Measurements from ENCODE around the gene REXO5.
"Not testable (repeated sequence)": the region's sequence is repeated elsewhere in the genome, so short reads cannot be mapped to it uniquely, and the experiment has no call there.

The REXO5 gene

GRCh38 chr16:20850981-20851380 is 44.7 kb downstream of the REXO5 start:
- no peak for DNase-seq (ENCODE audit: low spot score)

DNA sequence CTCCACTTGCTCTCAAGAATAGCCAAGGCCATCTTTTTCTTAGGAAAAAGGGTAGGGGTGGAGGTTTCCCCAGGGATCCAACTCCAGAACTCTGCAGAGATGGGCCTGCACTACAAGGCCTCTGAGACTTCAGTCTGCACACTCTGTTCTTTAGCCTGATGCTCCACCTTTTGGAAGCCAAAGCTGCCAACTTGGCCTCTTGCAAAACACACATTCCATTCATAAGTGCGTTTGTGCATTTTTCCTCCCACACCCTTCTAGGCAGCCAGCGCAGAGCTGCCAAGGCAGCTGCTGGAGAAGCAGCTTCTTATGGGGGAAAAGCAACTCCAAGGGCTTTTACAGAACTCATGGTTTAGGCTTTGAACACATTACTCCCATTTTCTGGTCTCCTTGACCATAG is 45.3 kb downstream of the REXO5 start:
- peak; percentile 40 for DNase-seq (ENCODE audit: low spot score)

GRCh38 chr16:20853143-20853542 is 46.8 kb downstream of the REXO5 start:
- DNase-seq (ENCODE audit: low spot score): no peak

DNA sequence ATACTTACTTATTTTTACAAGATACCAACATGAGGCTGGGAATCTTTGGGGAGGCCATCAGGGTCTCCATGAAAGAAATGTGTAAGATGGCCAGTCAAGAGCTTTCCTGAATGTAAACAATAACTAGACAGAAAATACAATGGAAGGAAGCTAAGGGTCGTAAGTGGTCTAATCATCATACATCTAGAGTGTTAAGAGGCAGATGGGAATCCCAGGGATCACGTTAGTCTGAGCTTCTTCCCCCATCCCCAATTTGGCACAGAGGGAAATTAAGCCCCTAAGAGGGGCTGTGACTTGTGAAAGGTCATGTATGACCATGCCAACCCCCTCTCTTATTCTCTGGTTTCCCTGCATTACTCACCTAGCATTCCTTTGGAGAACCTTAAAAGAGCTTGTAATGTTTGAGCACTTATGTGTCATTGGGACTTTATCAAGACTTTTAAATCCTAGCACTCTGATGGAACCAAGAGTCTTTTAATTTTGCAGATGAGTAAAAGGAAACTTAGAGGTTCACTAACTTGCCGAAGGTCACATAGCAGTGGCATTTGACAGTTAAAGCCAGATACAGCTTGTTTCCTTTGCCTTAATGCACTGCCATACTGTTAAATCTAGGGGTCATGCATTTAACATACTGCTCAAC is 47.8 kb downstream of the REXO5 start:
- DNase-seq (ENCODE audit: low spot score): no peak

- no peak for DNase-seq (ENCODE audit: low spot score)
Observed at GRCh38 chr16:20854963-20855362, 48.6 kb downstream of the REXO5 start.

GRCh38 chr16:20857281-20857680 is 51.0 kb downstream of the REXO5 start:
- DNase-seq (ENCODE audit: low spot score): no peak

GRCh38 chr16:20859229-20859628 is 52.9 kb downstream of the REXO5 start:
- DNase-seq (ENCODE audit: low spot score): no peak

GRCh38 chr16:20859699-20860098 is 53.4 kb downstream of the REXO5 start:
- DNase-seq (ENCODE audit: low spot score): peak; percentile 32

DNA sequence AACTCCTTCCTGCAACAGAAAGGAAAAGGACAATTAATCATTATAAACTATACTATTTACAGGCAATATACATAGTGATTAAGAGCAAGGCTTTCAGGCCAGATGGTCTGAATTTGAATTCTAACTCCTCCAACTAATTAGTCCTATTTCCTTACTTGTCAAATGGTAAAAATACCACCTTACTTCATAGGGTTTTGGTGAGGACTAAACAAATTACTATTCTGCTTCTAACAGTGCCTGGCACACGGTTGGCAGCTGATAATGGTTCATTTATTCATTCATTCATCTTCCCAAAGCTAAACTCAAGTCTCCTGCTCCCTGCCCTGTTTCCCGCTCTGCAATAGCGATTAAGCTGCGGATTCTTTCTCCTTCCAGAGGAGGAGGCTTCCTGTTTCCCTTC is 54.0 kb downstream of the REXO5 start:
- DNase-seq (ENCODE audit: low spot score): peak; percentile 48

DNA sequence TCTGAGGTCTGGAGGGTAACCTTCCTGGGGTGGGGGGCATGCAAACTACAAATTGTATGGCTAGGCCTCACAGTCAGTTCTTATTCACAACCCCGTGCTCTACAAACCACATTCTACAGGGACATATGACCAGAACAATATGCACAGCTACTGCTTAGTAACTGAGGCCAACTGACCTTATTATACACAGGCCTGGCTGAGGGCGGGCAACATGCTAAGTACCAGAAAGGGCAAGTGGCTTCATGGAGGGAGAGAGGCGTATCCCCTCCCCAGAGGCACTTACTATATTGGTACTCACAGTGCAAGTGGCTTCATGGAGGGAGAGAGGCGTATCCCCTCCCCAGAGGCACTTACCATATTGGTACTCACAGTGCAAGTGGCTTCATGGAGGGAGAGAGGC is 54.7 kb downstream of the REXO5 start:
- not testable (repeated sequence) for DNase-seq (ENCODE audit: low spot score)

DNA sequence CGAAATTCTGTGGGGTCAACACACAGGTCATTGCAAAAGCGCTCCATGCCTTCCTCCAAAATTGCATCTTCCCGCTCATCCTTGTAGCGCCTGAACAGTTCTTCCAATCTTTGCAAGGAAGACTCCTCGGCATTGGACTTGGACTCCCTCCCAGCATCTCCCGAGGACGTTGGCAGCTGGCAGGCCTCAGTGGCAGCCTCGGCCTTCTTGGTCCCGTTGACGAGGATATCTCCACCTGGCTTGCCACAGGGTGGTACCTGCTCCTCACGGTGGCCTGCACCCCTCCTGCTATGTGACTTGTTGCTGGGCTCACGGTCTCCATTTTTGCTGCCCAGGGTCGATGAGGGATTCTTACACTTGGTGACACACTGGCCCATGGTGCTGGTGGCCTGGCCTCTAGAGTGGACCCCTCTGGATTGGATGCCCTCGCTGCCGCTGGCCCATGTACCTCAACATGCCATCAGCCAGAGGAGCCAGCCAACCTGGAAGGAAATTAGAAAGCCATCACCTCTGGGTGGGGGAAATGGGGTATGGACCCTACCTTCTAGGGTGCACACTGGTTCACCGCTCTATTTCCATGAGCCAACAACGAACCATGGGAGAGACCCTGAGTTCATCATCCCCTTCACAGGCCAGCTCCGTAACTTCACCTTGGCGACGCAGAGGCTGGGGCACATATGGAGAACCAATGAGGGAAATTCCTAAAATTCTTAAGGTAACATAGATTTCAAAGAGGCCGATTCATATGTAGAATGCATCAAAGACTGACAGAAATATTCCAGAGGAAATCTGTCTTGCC is 56.0 kb downstream of the REXO5 start:
- DNase-seq (ENCODE audit: low spot score): no peak

- DNase-seq (ENCODE audit: low spot score): not testable (repeated sequence)
Observed at GRCh38 chr16:20864376-20864775, 58.0 kb downstream of the REXO5 start.

- DNase-seq (ENCODE audit: low spot score): no peak
Observed at GRCh38 chr16:20865420-20866131, 59.2 kb downstream of the REXO5 start.

DNA sequence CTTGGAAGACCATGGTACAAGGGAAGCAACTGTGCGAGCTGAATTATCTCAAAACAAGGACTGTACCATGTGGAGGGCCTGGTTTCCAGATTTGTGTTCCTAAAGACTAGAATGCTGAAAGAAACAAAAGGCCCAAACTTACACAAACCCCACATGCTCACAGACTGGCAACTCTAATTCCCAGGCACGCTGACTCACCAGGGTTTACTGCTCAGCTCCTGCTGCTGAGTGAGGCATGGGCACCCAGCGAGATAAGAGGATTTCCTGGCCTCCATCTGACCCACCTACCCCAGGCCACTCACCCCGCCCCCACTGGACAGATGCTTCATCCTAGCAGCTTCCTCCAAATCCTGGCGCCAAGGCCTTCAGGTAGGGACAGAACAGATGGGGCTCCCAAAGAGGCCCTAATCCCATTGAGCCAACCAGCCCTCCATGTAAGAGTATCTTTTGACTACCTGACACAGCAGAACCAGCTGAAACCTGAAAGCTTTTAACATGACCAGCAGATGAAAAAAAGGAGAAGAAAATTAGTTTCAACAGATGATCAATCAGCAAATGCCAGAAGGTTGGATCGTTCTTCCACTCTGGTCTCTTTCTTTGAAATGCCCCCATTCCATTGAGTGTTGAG is 59.9 kb downstream of the REXO5 start:
- DNase-seq (ENCODE audit: low spot score): no peak

DNA sequence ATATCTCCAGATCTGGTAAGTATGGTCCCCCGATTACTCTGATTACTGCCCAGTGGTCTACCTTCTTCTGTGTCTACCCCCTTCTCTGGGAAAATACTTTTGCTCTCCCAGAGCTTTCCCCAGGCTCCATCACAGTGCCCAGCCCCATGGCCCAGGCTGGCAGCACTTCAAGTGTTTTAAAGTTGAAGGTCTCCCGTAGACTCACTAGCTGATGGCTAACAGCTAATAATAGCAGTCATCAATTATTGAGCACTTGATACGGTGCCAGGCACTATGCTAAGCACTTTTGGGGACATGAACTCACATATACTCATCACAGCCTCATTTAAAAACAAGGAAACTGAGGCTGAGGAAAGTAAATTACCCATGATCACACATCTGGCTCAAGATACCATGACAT is 60.5 kb downstream of the REXO5 start:
- no peak for DNase-seq (ENCODE audit: low spot score)

GRCh38 chr16:20867585-20867984 is 61.3 kb downstream of the REXO5 start:
- no peak for DNase-seq (ENCODE audit: low spot score)

- DNase-seq (ENCODE audit: low spot score): peak; percentile 82
Observed at GRCh38 chr16:20868890-20869289, 62.6 kb downstream of the REXO5 start.

DNA sequence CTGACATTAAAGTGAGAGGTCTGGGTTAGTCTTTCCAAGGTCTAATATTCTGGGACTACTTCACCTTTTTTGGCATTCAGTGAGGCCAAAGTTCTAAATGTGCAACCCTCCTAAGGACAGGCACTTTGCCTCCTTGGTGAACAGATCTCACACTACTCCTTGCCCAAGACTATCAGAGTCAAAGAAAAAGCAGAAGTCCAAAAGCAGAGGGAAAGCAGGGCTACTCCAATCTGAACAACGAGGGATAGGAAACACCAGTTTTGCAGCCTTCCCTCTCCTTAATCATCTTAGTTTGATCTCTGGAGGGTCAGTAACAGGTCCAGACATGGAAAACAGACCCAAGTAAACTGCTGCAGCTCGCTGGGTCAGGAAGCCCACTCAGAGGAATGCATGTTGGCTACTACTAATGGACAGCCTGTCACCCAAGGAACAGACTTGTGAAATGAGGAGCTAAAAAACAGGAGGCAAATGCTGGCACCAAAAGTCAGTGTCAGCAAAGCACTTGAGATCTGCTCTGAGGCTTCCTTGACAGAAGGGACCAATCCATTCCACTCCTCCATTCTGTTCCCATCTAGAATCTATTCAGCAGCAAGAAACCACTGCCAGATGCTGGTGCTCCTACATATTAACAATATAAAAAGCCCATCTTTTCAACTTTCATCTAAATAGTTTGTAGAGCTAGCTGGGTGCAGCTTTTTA is 63.9 kb downstream of the REXO5 start:
- no peak for DNase-seq (ENCODE audit: low spot score)

- no peak for DNase-seq (ENCODE audit: low spot score)
Observed at GRCh38 chr16:20871258-20871657, 64.9 kb downstream of the REXO5 start.

- no peak for DNase-seq (ENCODE audit: low spot score)
Observed at GRCh38 chr16:20871941-20872815, 65.9 kb downstream of the REXO5 start.

- DNase-seq (ENCODE audit: low spot score): no peak
Observed at GRCh38 chr16:20873331-20873730, 67.0 kb downstream of the REXO5 start.
